Mesenchymal stem cell (in vitro differentiated cells and primary cell): ENCODE data around the gene RERE.

Source experiments
- DNase-seq: peaks from one replicate; pipeline ENCODE4 v3.0.0-alpha.2; 2013
- H2AFZ ChIP-seq: one replicate; pipeline ENCODE4 v1.6.1; 2013; ENCODE audit warnings: low read depth, mild to moderate bottlenecking, control low read depth, inconsistent platforms, low read length, moderate library complexity
- H2AK5ac ChIP-seq: 2 replicates; pipeline ENCODE4 v1.6.1; 2013; ENCODE audit warnings: low read length, moderate library complexity, mild to moderate bottlenecking, inconsistent platforms; ENCODE audit not compliant: severe bottlenecking
- H2BK120ac ChIP-seq: one replicate; pipeline ENCODE4 v1.6.1; 2013; ENCODE audit warnings: low read depth, mild to moderate bottlenecking, inconsistent platforms, low read length, moderate library complexity
- H2BK12ac ChIP-seq, 2 experiments: one replicate each; pipeline ENCODE4 v1.6.1; 2013; ENCODE audit warnings: inconsistent platforms in 2 of 2, low read length in 2 of 2, mild to moderate bottlenecking in 2 of 2, moderate library complexity in 2 of 2, control low read depth in 1 of 2
- H2BK15ac ChIP-seq: one replicate; pipeline ENCODE4 v1.6.1; 2013; ENCODE audit warnings: mild to moderate bottlenecking, low read depth, inconsistent platforms; ENCODE audit not compliant: poor library complexity, severe bottlenecking
- H2BK5ac ChIP-seq: 2 replicates; pipeline ENCODE4 v1.6.1; 2013; ENCODE audit warnings: low read depth, mild to moderate bottlenecking, low read length, control low read depth, inconsistent platforms; ENCODE audit not compliant: poor library complexity, severe bottlenecking
- H3K14ac ChIP-seq, 2 experiments: one replicate each; pipeline ENCODE4 v1.6.1; 2013; ENCODE audit warnings: inconsistent platforms in 2 of 2, low read length in 2 of 2, control low read depth in 1 of 2, mild to moderate bottlenecking in 1 of 2, moderate library complexity in 1 of 2
- H3K18ac ChIP-seq, 2 experiments: one replicate each; pipeline ENCODE4 v1.6.1; 2013; ENCODE audit warnings: inconsistent platforms in 2 of 2, low read length in 2 of 2, control low read depth in 1 of 2, low read depth in 1 of 2, mild to moderate bottlenecking in 1 of 2
- H3K23ac ChIP-seq, 2 experiments: one replicate each; pipeline ENCODE4 v1.6.1; 2013; ENCODE audit warnings: inconsistent platforms in 2 of 2, low read length in 2 of 2, mild to moderate bottlenecking in 2 of 2, moderate library complexity in 2 of 2, control low read depth in 1 of 2
- H3K27ac ChIP-seq: 2 replicates; pipeline ENCODE4 v1.5.1; 2013; ENCODE audit warnings: mild to moderate bottlenecking, moderate library complexity, low read length, control low read depth, inconsistent platforms; ENCODE audit not compliant: poor library complexity, severe bottlenecking
- H3K27me3 ChIP-seq, 2 experiments: 2 replicates each; pipeline versions ENCODE4 v1.6.1 to v1.7.0; 2013; ENCODE audit warnings: low read length in 2 of 2, mild to moderate bottlenecking in 2 of 2, moderate library complexity in 2 of 2, control low read depth in 1 of 2, inconsistent platforms in 1 of 2; ENCODE audit not compliant: control insufficient read depth in 1 of 2, insufficient read depth in 1 of 2
- H3K36me3 ChIP-seq, 2 experiments: 2 replicates each; pipeline versions ENCODE4 v1.6.1 to v1.7.0; 2013; ENCODE audit warnings: low read length in 2 of 2, control low read depth in 1 of 2, inconsistent platforms in 1 of 2, low read depth in 1 of 2, mild to moderate bottlenecking in 1 of 2; ENCODE audit not compliant: insufficient read depth in 2 of 2, control insufficient read depth in 1 of 2
- H3K4ac ChIP-seq, 2 experiments: one replicate each; pipeline ENCODE4 v1.6.1; 2013; ENCODE audit warnings: inconsistent platforms in 2 of 2, low read length in 2 of 2, mild to moderate bottlenecking in 2 of 2, moderate library complexity in 2 of 2, control low read depth in 1 of 2, low read depth in 1 of 2
- H3K4me1 ChIP-seq: 2 replicates; pipeline ENCODE4 v1.6.1; 2013; ENCODE audit warnings: low read depth, low read length, control low read depth; ENCODE audit not compliant: control insufficient read depth, insufficient read depth
- H3K4me2 ChIP-seq: 2 replicates; pipeline ENCODE4 v1.6.1; 2013; ENCODE audit warnings: low read length, mild to moderate bottlenecking, inconsistent platforms; ENCODE audit not compliant: poor library complexity, severe bottlenecking
- H3K4me3 ChIP-seq, 2 experiments: 2 replicates each; pipeline versions ENCODE4 v1.5.1 to v1.7.0; 2013; ENCODE audit warnings: low read length in 2 of 2, mild to moderate bottlenecking in 2 of 2, control low read depth in 1 of 2, low read depth in 1 of 2; ENCODE audit not compliant: insufficient read depth in 1 of 2
- H3K79me1 ChIP-seq: replicated peaks from 2 replicates; pipeline ENCODE4 v1.6.1; 2013; ENCODE audit warnings: mild to moderate bottlenecking, control low read depth, low read length, inconsistent platforms; ENCODE audit not compliant: poor library complexity, severe bottlenecking
- H3K9ac ChIP-seq: 2 replicates; pipeline ENCODE4 v1.7.0; 2013; ENCODE audit warnings: mild to moderate bottlenecking, low read length, moderate library complexity
- H3K9me3 ChIP-seq: 2 replicates; pipeline ENCODE4 v1.7.0; 2013; ENCODE audit warnings: mild to moderate bottlenecking, low read length; ENCODE audit not compliant: control insufficient read depth
- H4K8ac ChIP-seq: one replicate; pipeline ENCODE4 v1.6.1; 2013; ENCODE audit warnings: inconsistent platforms, mild to moderate bottlenecking, low read length, moderate library complexity
- H4K91ac ChIP-seq: one replicate; pipeline ENCODE4 v1.6.1; 2013; ENCODE audit warnings: mild to moderate bottlenecking, low read length, inconsistent platforms
- WGBS: methylation state at CpG from one replicate; pipeline ENCODE4 v1.1.7; 2013; ENCODE audit warnings: mixed read lengths; 5-methylcytosine and 5-hydroxymethylcytosine counted together

RERE gene

GRCh38 chr1:8348047-8348776 is 469.2 kb downstream of the RERE start:
- Histone ChIP-seq H3K27ac (no peak overlapping the region), H3K4ac (no peak overlapping the region), H3K14ac (no peak overlapping the region), H3K4me1 (peaks cover 17% of the 10 kb centered on the region), H4K8ac (peak overlapping the region; percentile 4), H2BK120ac (no peak overlapping the region), H2BK15ac (no peak overlapping the region), H3K4me3 (no peak overlapping the region), H4K91ac (no peak overlapping the region), H2AK5ac (no peak overlapping the region), H2AFZ (no peak overlapping the region), H3K9me3 (no peaks in the 10 kb centered on the region), H3K79me1 (no peaks in the 10 kb centered on the region), H3K18ac (no peak overlapping the region), H3K9ac (no peak overlapping the region), H2BK12ac (peak overlapping the region in 1 of 2 experiments; percentile 15), H2BK5ac (no peak overlapping the region), H3K23ac (no peak overlapping the region), H3K27me3 (peaks cover 0 to 11% of the 10 kb centered on the region in 2 experiments), H3K4me2 (no peak overlapping the region), H3K36me3 (peaks cover 13 to 30% of the 10 kb centered on the region in 2 experiments)
- 96% methylated on average over 21 of the region's 21 CpGs for WGBS
- DNase-seq: no peak

DNA sequence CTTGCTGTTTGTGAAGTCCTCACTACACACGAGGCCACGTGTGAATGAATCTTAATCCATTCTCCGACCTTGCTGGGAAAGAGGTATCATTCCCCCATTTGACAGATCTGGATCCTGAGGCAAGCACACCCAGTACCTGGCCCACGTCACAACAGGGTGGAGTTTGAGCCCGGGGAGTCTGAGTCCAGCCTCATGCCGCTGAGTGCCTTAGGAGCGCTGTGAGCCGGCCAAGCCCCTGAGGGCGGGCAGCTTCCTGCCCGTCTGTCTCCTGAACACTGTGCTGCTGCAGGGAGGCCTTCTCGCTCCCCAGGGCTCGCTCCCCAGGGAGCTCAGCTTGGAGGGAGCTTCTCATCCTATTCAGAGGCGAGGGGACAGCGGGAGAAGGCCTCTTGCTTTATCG is 469.8 kb downstream of the RERE start:
- no peak overlapping the region for H3K14ac ChIP-seq
- H4K91ac ChIP-seq: peak overlapping the region; percentile 23
- H3K4me3 ChIP-seq: no peak overlapping the region
- H3K4ac ChIP-seq: no peak overlapping the region
- whole genome bisulfite sequencing: 88% methylated on average over 15 of the region's 15 CpGs
- H2BK120ac ChIP-seq: no peak overlapping the region
- H2AFZ ChIP-seq: no peak overlapping the region
- H3K79me1 ChIP-seq: no peaks in the 10 kb centered on the region
- no peak overlapping the region for H3K27ac ChIP-seq
- DNase-seq: no peak
- no peak overlapping the region for H2AK5ac ChIP-seq
- no peak overlapping the region for H4K8ac ChIP-seq
- H3K9ac ChIP-seq: no peak overlapping the region
- H2BK12ac ChIP-seq: peak overlapping the region in 1 of 2 experiments; percentile 15
- H3K27me3 ChIP-seq: peaks cover 0 to 11% of the 10 kb centered on the region in 2 experiments
- no peak overlapping the region for H3K4me2 ChIP-seq
- no peak overlapping the region for H3K23ac ChIP-seq
- H3K36me3 ChIP-seq: peaks cover 7 to 25% of the 10 kb centered on the region in 2 experiments
- no peaks in the 10 kb centered on the region for H3K9me3 ChIP-seq
- peaks cover 21% of the 10 kb centered on the region for H3K4me1 ChIP-seq
- H2BK5ac ChIP-seq: no peak overlapping the region
- H2BK15ac ChIP-seq: no peak overlapping the region
- no peak overlapping the region for H3K18ac ChIP-seq

- 95% methylated on average over 18 of the region's 18 CpGs for WGBS
- Histone ChIP-seq H3K27ac (no peak overlapping the region), H2AK5ac (no peak overlapping the region)
Measured at GRCh38 chr1:8345621-8346415, 471.6 kb downstream of the RERE start.

DNA sequence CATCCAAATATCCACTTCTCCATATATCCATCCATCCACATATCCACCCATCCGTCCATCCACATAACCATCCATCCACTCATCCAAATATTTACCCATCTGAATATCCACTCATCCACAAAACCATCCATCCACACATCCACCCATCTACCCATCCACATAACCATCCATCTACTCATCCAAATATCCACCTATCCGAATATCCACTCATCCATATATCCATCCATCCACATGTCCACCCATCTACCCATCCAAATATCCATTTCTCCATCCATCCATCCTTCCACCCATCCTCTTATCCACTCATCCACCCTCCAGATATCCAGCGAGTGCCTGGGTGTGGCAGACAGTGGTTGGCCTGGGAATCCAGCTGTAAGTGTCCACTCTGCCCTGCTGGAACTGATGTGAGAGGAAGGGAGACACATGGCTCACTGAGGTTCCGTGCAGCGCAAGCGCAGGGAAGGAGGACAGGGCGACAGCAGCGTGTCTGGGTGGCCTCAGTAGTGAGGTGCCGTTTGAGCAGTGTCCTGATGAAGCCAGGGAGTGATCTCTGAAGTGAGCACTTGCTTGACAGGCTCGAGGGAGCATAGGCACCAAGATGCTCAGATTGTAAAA is 472.4 kb downstream of the RERE start:
- H4K8ac ChIP-seq: no peak overlapping the region
- no peaks in the 10 kb centered on the region for H3K9me3 ChIP-seq
- H3K27me3 ChIP-seq: peaks cover 0 to 11% of the 10 kb centered on the region in 2 experiments
- H3K4me3 ChIP-seq: no peak overlapping the region
- H3K4ac ChIP-seq: no peak overlapping the region
- no peak overlapping the region for H2BK120ac ChIP-seq
- H3K14ac ChIP-seq: no peak overlapping the region
- no peak overlapping the region for H2BK15ac ChIP-seq
- no peak overlapping the region for H3K18ac ChIP-seq
- no peak overlapping the region for H2BK5ac ChIP-seq
- no peak overlapping the region for H4K91ac ChIP-seq
- H2AK5ac ChIP-seq: no peak overlapping the region
- H2AFZ ChIP-seq: no peak overlapping the region
- peaks cover 0 to 2% of the 10 kb centered on the region in 2 experiments for H3K36me3 ChIP-seq
- H3K9ac ChIP-seq: no peak overlapping the region
- H3K4me1 ChIP-seq: peaks cover 22% of the 10 kb centered on the region
- H2BK12ac ChIP-seq: peak overlapping the region in 1 of 2 experiments; percentile 6
- 95% methylated on average over 10 of the region's 10 CpGs for WGBS
- H3K79me1 ChIP-seq: no peaks in the 10 kb centered on the region
- no peak for DNase-seq
- no peak overlapping the region for H3K23ac ChIP-seq
- H3K27ac ChIP-seq: no peak overlapping the region
- H3K4me2 ChIP-seq: no peak overlapping the region

More at GRCh38 chr1:8345621-8346415, 471.6 kb downstream of the RERE start:
- peak overlapping the region; percentile 2 for H2BK15ac ChIP-seq
- H3K4me2 ChIP-seq: no peak overlapping the region
- no peak overlapping the region for H3K4me3 ChIP-seq
- H3K4ac ChIP-seq: no peak overlapping the region
- peaks cover 0 to 8% of the 10 kb centered on the region in 2 experiments for H3K36me3 ChIP-seq
- no peaks in the 10 kb centered on the region for H3K9me3 ChIP-seq
- H3K79me1 ChIP-seq: no peaks in the 10 kb centered on the region
- H4K8ac ChIP-seq: no peak overlapping the region
- H2BK120ac ChIP-seq: no peak overlapping the region
- peaks cover 22% of the 10 kb centered on the region for H3K4me1 ChIP-seq
- no peak for DNase-seq
- no peak overlapping the region for H3K23ac ChIP-seq
- H3K27me3 ChIP-seq: peaks cover 0 to 11% of the 10 kb centered on the region in 2 experiments
- H2BK12ac ChIP-seq: no peak overlapping the region
- no peak overlapping the region for H3K9ac ChIP-seq
- H2BK5ac ChIP-seq: no peak overlapping the region
- H4K91ac ChIP-seq: peak overlapping the region; percentile 28
- H2AFZ ChIP-seq: no peak overlapping the region
- no peak overlapping the region for H3K14ac ChIP-seq
- H3K18ac ChIP-seq: peak overlapping the region in 1 of 2 experiments; percentile 54
